ENCODE results near the gene ESPNL.

Gene ESPNL

DNA sequence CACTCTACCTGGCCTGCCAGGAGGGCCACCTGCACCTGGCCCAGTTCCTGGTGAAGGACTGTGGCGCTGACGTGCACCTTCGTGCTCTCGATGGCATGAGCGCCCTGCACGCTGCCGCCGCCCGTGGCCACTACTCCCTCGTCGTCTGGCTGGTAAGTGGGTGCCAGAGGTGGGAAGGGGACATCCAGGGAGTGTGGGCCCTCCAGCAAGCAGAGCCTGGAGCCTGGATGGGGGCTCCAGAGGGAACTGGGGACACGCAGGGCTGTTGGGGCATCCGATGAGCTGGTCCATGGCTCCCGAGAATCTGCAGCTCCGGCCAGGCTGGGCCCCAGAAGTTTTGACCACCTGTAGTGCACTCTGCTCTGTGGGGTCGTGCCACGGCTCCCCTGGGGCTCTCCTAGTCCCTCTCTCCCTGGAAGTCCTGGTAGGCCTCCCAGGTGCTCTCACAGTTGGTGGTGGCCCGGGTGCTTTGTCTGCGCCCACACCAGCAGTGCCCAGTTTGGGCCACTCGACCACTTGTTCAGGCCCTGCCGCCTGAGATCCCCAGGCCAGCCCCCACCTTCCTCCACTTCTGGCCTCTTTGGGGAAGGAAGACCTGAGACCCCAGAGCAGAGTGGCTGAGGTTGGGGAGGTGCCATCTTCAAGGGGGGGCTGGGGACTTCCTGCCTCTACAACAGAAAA lies 4.7 kb downstream of the ESPNL start:
- Histone ChIP-seq H3K9me2 (replicated peaks; ENCODE audit: insufficient read depth, low read length) (no peaks in the 10 kb centered on the region), H3K27ac (ENCODE audit: low read length) (no peak overlapping the region), H4K20me1 (ENCODE audit: insufficient read depth, low read length) (no peaks in the 10 kb centered on the region), H3K79me2 (ENCODE audit: low read length) (no peaks in the 10 kb centered on the region), H2AFZ (ENCODE audit: low read length) (no peak overlapping the region), H3K4me2 (ENCODE audit: low read depth, low read length) (no peak overlapping the region), H3K4me1 (ENCODE audit: low read length) (peaks cover 5% of the 10 kb centered on the region), H3K27me3 (replicated peaks; ENCODE audit: insufficient read depth, low read length) (no peaks in the 10 kb centered on the region), H3K36me3 (replicated peaks; ENCODE audit: insufficient read depth, low read length) (no peaks in the 10 kb centered on the region), H3K9ac (ENCODE audit: low read length) (no peak overlapping the region), H3K4me3 (ENCODE audit: low read length) (no peak overlapping the region), H3F3A (ENCODE audit: insufficient read depth, low read length) (no peaks in the 10 kb centered on the region), H3K9me3 (replicated peaks; ENCODE audit: insufficient read depth, low read length) (no peaks in the 10 kb centered on the region)
- no peak for DNase-seq
- TF ChIP-seq EZH2phosphoT487 (IDR thresholded peaks at IDR 0.05; ENCODE audit: low read length): no peak
- TF ChIP-seq CTCF (IDR thresholded peaks at IDR 0.05; ENCODE audit: low read length): no peak
- TF ChIP-seq EZH2 (optimal IDR thresholded peaks at IDR 0.05; ENCODE audit: low read depth, low read length): no peak

DNA sequence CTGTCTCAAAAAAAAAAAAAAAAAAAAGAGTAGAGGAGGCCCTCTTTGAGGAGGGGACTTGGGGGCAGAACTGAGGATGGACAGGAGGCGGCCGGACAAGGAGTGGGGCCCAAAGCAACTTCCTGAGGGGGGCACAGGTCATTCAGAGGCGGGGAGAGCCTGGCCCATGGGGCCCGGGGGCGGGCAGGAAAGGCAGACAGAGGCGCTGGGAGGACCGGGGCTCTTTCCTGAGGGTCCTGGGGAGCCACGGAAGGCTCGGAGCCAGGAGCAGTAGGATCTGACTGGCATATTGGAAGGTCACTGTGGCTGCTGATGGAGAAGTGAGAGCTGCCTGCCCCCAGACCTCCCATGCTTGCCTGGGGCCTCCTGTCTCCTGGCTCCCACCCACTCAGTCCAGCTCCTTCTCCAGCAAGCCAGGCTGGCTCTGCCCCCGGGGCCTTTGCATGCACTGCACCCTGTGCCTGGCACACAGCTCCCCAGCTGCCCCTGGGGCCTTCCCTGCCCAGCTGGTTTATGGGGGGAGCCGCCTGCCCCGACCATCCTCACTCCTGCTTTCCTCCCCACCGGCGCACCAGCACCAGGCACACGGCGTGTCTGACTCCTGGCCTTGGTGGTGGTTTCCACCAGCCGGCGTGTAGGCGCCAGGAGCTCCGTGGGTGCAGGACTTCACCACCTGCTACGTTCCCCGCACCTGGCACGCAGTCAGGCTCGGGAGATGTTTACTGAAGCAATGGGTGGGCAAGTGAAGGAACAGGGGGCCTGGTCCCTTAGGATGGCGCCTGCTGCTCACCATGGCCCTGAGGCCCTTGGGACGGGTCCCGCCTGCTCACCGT lies 5.6 kb downstream of the ESPNL start:
- Histone ChIP-seq H3K27ac (ENCODE audit: low read length) (no peak overlapping the region), H3K4me3 (ENCODE audit: low read length) (no peak overlapping the region), H3K36me3 (replicated peaks; ENCODE audit: insufficient read depth, low read length) (no peaks in the 10 kb centered on the region), H3K79me2 (ENCODE audit: low read length) (no peaks in the 10 kb centered on the region), H3F3A (ENCODE audit: insufficient read depth, low read length) (no peaks in the 10 kb centered on the region), H3K4me1 (ENCODE audit: low read length) (peaks cover 5% of the 10 kb centered on the region), H3K9me2 (replicated peaks; ENCODE audit: insufficient read depth, low read length) (no peaks in the 10 kb centered on the region), H4K20me1 (ENCODE audit: insufficient read depth, low read length) (no peaks in the 10 kb centered on the region), H3K4me2 (ENCODE audit: low read depth, low read length) (no peak overlapping the region), H3K9me3 (replicated peaks; ENCODE audit: insufficient read depth, low read length) (no peaks in the 10 kb centered on the region), H2AFZ (ENCODE audit: low read length) (no peak overlapping the region), H3K27me3 (replicated peaks; ENCODE audit: insufficient read depth, low read length) (no peaks in the 10 kb centered on the region), H3K9ac (ENCODE audit: low read length) (no peak overlapping the region)
- DNase-seq: no peak
- no peak for TF ChIP-seq CTCF (IDR thresholded peaks at IDR 0.05; ENCODE audit: low read length)
- no peak for TF ChIP-seq EZH2 (optimal IDR thresholded peaks at IDR 0.05; ENCODE audit: low read depth, low read length)

DNA sequence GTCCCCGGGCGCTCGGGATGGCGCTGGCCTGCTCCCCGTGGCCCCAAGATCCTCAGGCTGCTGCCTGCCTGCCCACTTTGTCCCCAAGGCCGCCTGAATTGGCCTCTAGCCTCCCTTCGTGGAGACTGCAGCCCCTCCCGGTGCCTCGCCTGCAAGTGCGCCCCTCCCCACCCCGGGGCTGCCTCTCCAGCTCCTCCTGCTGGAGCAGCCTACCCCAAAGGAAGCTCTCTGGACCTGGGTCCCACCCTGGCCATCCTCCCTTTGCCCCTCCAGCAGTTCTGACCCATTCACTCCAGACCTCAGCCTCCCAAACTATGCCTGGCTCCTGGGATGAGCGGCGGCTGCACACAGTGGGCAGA lies 6.2 kb downstream of the ESPNL start:
- TF ChIP-seq EZH2 (optimal IDR thresholded peaks at IDR 0.05; ENCODE audit: low read depth, low read length) (no peak), EZH2phosphoT487 (IDR thresholded peaks at IDR 0.05; ENCODE audit: low read length) (no peak), CTCF (IDR thresholded peaks at IDR 0.05; ENCODE audit: low read length) (no peak)
- Histone ChIP-seq H3K36me3 (replicated peaks; ENCODE audit: insufficient read depth, low read length) (no peaks in the 10 kb centered on the region), H3K4me2 (ENCODE audit: low read depth, low read length) (no peak overlapping the region)

More for the DNA sequence above, 6.2 kb downstream of the ESPNL start:
- Histone ChIP-seq H3F3A (ENCODE audit: insufficient read depth, low read length) (no peaks in the 10 kb centered on the region), H3K27me3 (replicated peaks; ENCODE audit: insufficient read depth, low read length) (no peaks in the 10 kb centered on the region), H3K9me2 (replicated peaks; ENCODE audit: insufficient read depth, low read length) (no peaks in the 10 kb centered on the region), H3K9ac (ENCODE audit: low read length) (no peak overlapping the region), H3K9me3 (replicated peaks; ENCODE audit: insufficient read depth, low read length) (no peaks in the 10 kb centered on the region), H3K79me2 (ENCODE audit: low read length) (no peaks in the 10 kb centered on the region), H4K20me1 (ENCODE audit: insufficient read depth, low read length) (no peaks in the 10 kb centered on the region), H3K4me1 (ENCODE audit: low read length) (peaks cover 5% of the 10 kb centered on the region), H3K4me3 (ENCODE audit: low read length) (no peak overlapping the region), H2AFZ (ENCODE audit: low read length) (no peak overlapping the region), H3K27ac (ENCODE audit: low read length) (no peak overlapping the region)
- DNase-seq: no peak
